HG03039 (cell line): ENCODE results near the gene CASKIN1.

Source experiments
- ATAC-seq: cut with Tn5 transposase; IDR thresholded peaks from one replicate; pipeline ENCODE4 v1.9.1; 2021; ENCODE audit warnings: mild to moderate bottlenecking, moderate library complexity; ENCODE audit not compliant: unreplicated experiment

Gene CASKIN1

GRCh38 chr16:2195322-2196161, 863 bp downstream of the CASKIN1 start:
- no peak for ATAC-seq

GRCh38 chr16:2194852-2195321, 1.5 kb downstream of the CASKIN1 start:
- ATAC-seq: no peak

- ATAC-seq: no peak
These were observed 2.1 kb downstream of the CASKIN1 start for GRCh38 chr16:2194166-2194834.

GRCh38 chr16:2191446-2191706, 5.0 kb downstream of the CASKIN1 start:
- no peak for ATAC-seq

GRCh38 chr16:2190659-2191445, 5.6 kb downstream of the CASKIN1 start:
- no peak for ATAC-seq

GRCh38 chr16:2190002-2190658, 6.3 kb downstream of the CASKIN1 start:
- no peak for ATAC-seq

- ATAC-seq: no peak
These were observed 7.0 kb downstream of the CASKIN1 start for GRCh38 chr16:2189252-2189893.

GRCh38 chr16:2188395-2188794, 8.0 kb downstream of the CASKIN1 start:
- no peak for ATAC-seq

- ATAC-seq: no peak
These were observed 9.2 kb downstream of the CASKIN1 start for GRCh38 chr16:2187212-2187611.

- ATAC-seq: no peak
These were observed 9.9 kb downstream of the CASKIN1 start for GRCh38 chr16:2186505-2186904.

- ATAC-seq: no peak
These were observed 10.3 kb downstream of the CASKIN1 start for GRCh38 chr16:2186064-2186463.

- no peak for ATAC-seq
These were observed 11.4 kb downstream of the CASKIN1 start for GRCh38 chr16:2184962-2185361.

GRCh38 chr16:2184346-2184745, 12.1 kb downstream of the CASKIN1 start:
- ATAC-seq: no peak

- no peak for ATAC-seq
These were observed 12.7 kb downstream of the CASKIN1 start for GRCh38 chr16:2183671-2184070.

GRCh38 chr16:2181952-2182351, 14.5 kb downstream of the CASKIN1 start:
- ATAC-seq: no peak

- no peak for ATAC-seq
These were observed 15.2 kb downstream of the CASKIN1 start for GRCh38 chr16:2180962-2181923.

- no peak for ATAC-seq
These were observed 15.9 kb downstream of the CASKIN1 start for GRCh38 chr16:2180461-2180860.

GRCh38 chr16:2179576-2179975, 16.8 kb downstream of the CASKIN1 start:
- ATAC-seq: no peak

- no peak for ATAC-seq
These were observed 17.3 kb downstream of the CASKIN1 start for GRCh38 chr16:2179107-2179501.
